ENCODE data around the gene MORN4.
"Not testable (repeated sequence)": the region's sequence is repeated elsewhere in the genome, so short reads cannot be mapped to it uniquely, and the experiment has no call there.

Gene MORN4

DNA sequence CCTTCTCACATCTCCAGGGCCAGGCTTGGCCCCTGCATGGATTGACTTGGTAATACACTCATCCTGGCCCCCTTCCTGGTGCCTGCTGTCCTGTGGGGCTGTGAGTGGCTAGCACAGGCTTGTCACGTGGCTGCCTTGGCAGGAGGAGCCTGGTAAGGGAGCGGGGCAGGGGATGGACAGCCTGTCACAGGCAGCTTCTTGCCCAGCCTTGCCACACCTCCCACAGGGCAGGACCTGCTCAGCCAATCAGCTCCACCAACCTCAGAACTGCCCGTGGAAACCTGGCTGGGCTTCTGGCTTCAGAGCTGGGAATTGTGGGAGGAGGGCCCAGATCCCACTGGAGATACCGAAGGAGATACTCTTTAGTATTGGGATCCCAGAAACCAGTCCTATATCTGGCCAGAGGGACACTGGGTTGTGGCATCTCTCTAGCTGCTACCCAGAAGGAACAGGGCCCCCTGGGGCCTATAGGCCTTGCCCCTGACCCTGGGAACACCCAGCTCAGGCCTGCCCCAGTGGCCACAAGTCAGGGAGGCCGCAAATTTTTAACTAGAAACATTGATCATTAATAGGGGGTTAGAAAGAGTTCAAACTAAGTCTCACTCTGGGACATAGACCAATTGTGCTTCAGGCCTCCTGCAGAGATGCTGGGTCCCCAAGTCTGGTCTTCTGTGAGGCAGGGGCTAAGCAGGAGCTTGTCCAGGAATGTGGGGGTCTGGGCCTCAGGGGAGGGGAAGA, 49.1 kb downstream of the MORN4 start, which contains the start of gene HOGA1:
Gene HOGA1 (plus strand): TSS at position 330 of the 738 bp plus-strand sequence. CDS start 315 bp downstream, at position 645.
- Histone ChIP-seq H2AFZ (ENCODE audit: low read depth, low read length) (no peak within 1 kb of the TSS), H3K27me3 (ENCODE audit: insufficient read depth, low read length) (no peaks in the 10 kb centered on the region), H3K4me3 (ENCODE audit: low read length) (no peak within 1 kb of the TSS), H3K9me3 (ENCODE audit: low read length) (no peaks in the 10 kb centered on the region), H3K4me1 (ENCODE audit: insufficient read depth, low read length) (no peaks in the 10 kb centered on the region), H3K36me3 (ENCODE audit: insufficient read depth, low read length) (no peaks in the 10 kb centered on the region)

DNA sequence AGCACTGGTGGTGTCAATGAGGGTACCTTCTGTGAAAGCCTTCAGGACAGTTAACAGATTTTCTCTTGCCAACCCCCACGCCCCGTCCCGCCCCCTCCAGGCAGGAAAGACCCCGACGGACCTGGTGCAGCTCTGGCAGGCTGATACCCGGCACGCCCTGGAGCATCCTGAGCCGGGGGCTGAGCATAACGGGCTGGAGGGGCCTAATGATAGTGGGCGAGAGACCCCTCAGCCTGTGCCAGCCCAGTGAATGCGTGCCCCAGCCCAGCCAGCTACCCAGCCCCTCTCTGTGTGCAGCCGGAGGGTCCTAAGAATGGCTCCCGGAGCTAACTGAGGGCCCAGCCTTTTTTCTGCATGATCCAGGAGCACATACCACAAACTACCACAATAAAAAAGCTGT, 49.8 kb downstream of the MORN4 start:
- Histone ChIP-seq H3K4me3 (ENCODE audit: low read length) (no peak overlapping the region), H2AFZ (ENCODE audit: low read depth, low read length) (no peak overlapping the region), H3K27me3 (ENCODE audit: insufficient read depth, low read length) (no peaks in the 10 kb centered on the region), H3K9me3 (ENCODE audit: low read length) (no peaks in the 10 kb centered on the region), H3K4me1 (ENCODE audit: insufficient read depth, low read length) (no peaks in the 10 kb centered on the region), H3K36me3 (ENCODE audit: insufficient read depth, low read length) (no peaks in the 10 kb centered on the region)

- Histone ChIP-seq H2AFZ (ENCODE audit: low read depth, low read length) (no peak overlapping the region), H3K4me1 (ENCODE audit: insufficient read depth, low read length) (no peaks in the 10 kb centered on the region), H3K36me3 (ENCODE audit: insufficient read depth, low read length) (no peaks in the 10 kb centered on the region), H3K27me3 (ENCODE audit: insufficient read depth, low read length) (no peaks in the 10 kb centered on the region), H3K4me3 (ENCODE audit: low read length) (no peak overlapping the region), H3K9me3 (ENCODE audit: low read length) (no peaks in the 10 kb centered on the region)
Measured at GRCh38 chr10:97582169-97582568, 51.1 kb downstream of the MORN4 start.

- peaks cover 3% of the 10 kb centered on the region for H3K27me3 ChIP-seq (ENCODE audit: insufficient read depth, low read length)
- H3K9me3 ChIP-seq (ENCODE audit: low read length): no peaks in the 10 kb centered on the region
- no peak overlapping the region for H2AFZ ChIP-seq (ENCODE audit: low read depth, low read length)
- no peaks in the 10 kb centered on the region for H3K36me3 ChIP-seq (ENCODE audit: insufficient read depth, low read length)
- no peaks in the 10 kb centered on the region for H3K4me1 ChIP-seq (ENCODE audit: insufficient read depth, low read length)
- no peak overlapping the region for H3K4me3 ChIP-seq (ENCODE audit: low read length)
Measured at GRCh38 chr10:97580421-97581367, 52.6 kb downstream of the MORN4 start.

DNA sequence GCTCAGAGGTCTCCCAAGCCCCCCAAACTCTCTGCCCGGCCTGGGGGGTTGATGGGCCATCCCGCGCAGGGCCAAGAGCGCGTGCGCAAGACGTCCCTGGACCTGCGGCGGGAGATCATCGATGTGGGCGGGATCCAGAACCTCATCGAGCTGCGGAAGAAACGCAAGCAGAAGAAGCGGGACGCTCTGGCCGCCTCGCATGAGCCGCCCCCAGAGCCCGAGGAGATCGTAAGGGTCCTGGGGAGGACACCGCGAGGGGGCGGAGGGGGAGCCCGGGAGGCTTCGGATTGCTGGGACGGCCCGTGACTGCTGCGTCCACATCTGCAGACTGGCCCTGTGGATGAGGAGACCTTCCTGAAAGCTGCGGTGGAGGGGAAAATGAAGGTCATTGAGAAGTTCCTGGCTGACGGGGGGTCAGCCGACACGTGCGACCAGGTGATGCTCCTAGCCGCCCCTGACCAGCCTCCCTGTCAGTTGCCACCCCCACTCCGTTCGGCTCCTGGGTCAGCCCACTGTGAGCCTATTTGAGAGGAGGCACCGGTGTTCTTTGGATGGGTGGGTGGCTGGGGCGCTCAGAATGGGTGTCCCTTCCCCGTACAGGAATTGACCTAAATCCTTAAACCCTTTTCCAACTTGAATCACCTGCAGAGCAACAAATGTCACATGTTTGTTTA, 55.0 kb downstream of the MORN4 start:
- Histone ChIP-seq H2AFZ (ENCODE audit: low read depth, low read length) (no peak overlapping the region), H3K9me3 (ENCODE audit: low read length) (no peaks in the 10 kb centered on the region), H3K36me3 (ENCODE audit: insufficient read depth, low read length) (no peaks in the 10 kb centered on the region), H3K4me3 (ENCODE audit: low read length) (no peak overlapping the region), H3K4me1 (ENCODE audit: insufficient read depth, low read length) (no peaks in the 10 kb centered on the region), H3K27me3 (ENCODE audit: insufficient read depth, low read length) (peaks cover 3% of the 10 kb centered on the region)

DNA sequence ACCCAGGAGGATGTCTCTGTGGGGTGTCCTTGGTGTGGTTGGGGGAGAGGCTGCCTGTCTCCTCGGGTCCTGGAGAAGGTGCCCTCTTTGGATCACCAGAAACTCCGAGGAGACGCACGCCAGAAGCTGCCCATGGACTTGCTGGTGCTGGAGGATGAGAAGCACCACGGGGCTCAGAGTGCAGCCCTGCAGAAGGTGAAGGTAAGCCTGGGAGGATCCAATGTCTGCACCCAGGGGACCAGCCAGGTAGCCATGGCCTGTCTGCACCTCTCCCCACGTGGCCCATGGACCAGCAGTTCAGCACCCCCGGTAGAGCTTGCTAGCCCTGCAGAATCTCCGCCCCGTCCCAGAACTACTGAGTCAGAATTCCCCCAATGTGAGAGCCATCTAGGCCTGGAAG, 55.6 kb downstream of the MORN4 start:
- H2AFZ ChIP-seq (ENCODE audit: low read depth, low read length): no peak overlapping the region
- no peaks in the 10 kb centered on the region for H3K4me1 ChIP-seq (ENCODE audit: insufficient read depth, low read length)
- no peaks in the 10 kb centered on the region for H3K9me3 ChIP-seq (ENCODE audit: low read length)
- no peak overlapping the region for H3K4me3 ChIP-seq (ENCODE audit: low read length)
- no peaks in the 10 kb centered on the region for H3K36me3 ChIP-seq (ENCODE audit: insufficient read depth, low read length)
- H3K27me3 ChIP-seq (ENCODE audit: insufficient read depth, low read length): peaks cover 3% of the 10 kb centered on the region

DNA sequence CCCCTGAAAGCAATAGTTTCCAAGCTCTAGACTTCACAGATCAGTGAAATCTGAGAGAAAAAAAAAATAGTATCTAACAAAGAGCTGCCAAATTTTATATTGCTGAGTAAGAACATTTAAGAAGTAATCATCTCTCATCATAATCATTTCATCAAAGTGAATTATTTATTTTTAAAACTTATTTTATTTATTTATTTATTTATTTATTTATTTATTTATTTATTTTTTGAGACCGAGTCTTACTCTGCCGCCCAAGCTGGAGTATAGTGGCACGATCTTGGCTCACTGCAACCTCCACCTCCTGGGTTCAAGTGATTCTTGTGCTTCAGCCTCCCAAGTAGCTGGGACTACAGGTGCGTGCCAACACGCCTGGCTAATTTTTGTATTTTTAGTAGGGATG, 56.8 kb downstream of the MORN4 start:
- not testable (repeated sequence) for H2AFZ ChIP-seq (ENCODE audit: low read depth, low read length); H3K4me1 ChIP-seq (ENCODE audit: insufficient read depth, low read length); H3K36me3 ChIP-seq (ENCODE audit: insufficient read depth, low read length); H3K27me3 ChIP-seq (ENCODE audit: insufficient read depth, low read length); H3K9me3 ChIP-seq (ENCODE audit: low read length); H3K4me3 ChIP-seq (ENCODE audit: low read length)

DNA sequence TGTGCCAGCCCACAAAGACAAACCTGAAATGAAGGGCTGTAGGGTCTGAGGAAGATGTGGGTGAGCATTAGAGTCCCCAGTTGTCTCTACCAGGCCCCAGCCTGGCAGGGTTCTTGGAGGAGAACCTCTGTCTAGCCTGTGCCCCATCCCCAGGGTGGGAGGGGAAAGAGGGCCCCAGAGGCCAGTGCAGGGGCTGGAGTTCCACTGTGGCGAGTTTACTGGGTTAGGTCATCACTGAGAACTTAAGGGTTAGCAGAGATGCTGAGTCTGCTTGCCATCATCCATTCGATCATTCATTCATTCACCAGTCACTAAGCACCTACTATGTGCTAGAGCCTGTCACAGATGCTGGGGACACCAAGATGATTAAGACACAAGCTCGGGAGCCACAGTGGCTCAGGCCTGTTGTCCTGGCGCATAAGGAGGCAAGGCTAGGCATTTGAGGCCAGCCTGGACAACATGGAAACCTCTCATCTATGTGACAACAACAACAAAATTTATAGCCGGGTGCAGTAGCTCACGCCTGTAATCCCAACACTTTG, 58.1 kb downstream of the MORN4 start:
- Histone ChIP-seq H3K4me3 (ENCODE audit: low read length) (no peak overlapping the region), H3K36me3 (ENCODE audit: insufficient read depth, low read length) (no peaks in the 10 kb centered on the region), H3K27me3 (ENCODE audit: insufficient read depth, low read length) (peaks cover 3% of the 10 kb centered on the region), H3K4me1 (ENCODE audit: insufficient read depth, low read length) (peaks cover 6% of the 10 kb centered on the region), H2AFZ (ENCODE audit: low read depth, low read length) (no peak overlapping the region), H3K9me3 (ENCODE audit: low read length) (no peaks in the 10 kb centered on the region)

DNA sequence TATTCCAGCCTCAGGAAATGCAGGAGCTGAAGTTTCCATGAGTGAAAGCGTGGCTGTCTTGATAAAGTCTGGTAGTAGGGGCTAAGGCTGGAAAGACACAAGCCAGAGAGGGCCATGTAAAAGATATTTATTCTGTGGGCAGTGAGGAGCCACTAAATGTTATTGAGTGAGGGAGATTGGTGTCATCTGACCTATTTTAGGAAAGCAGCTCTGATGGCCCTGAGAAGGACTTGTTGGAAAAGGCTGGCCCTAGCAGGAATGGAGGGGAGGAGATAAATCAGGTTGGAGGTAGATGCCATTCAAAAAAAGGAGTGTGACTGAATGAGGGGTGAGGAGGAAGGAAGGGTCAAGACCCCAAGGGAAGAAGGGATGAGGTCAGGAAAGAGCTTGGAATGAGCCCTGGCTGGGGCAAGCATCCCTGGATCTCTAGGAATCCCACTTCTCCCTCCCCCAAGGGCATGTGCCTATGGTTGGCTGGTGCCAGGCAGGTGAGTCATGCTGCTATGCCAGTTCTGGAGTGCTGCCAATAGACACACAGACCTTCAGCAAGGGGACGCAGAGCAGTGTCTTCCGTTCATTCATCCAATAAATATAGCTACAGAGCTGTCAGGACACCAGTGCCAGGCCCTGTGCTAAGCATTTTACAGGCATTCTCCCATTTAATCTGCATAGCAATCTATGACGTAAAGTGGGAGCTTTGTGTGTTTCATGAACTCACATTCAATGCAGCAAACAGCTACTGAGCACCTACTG, 58.8 kb downstream of the MORN4 start:
- H3K4me3 ChIP-seq (ENCODE audit: low read length): no peak overlapping the region
- H3K36me3 ChIP-seq (ENCODE audit: insufficient read depth, low read length): no peaks in the 10 kb centered on the region
- no peaks in the 10 kb centered on the region for H3K9me3 ChIP-seq (ENCODE audit: low read length)
- H3K27me3 ChIP-seq (ENCODE audit: insufficient read depth, low read length): peaks cover 3% of the 10 kb centered on the region
- H3K4me1 ChIP-seq (ENCODE audit: insufficient read depth, low read length): peaks cover 6% of the 10 kb centered on the region
- H2AFZ ChIP-seq (ENCODE audit: low read depth, low read length): no peak overlapping the region

DNA sequence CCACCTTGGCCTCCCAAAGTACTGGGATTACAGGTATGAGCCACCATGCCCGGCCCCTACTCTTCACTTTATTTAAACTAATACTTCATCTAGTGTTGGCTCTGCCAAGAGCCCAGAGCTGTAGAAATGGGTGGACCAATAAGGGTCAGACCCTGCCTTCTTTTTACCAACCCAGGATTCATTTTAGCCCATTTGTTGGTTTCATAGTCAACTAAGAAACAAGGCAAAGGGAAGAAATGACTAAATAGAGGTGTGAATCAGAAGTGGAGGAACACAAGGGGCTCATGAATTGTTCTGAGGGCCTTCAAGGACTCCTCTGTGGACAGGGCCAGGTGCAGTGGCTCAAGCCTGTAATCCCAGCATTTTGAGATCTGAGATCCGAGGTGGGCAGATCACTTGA, 59.6 kb downstream of the MORN4 start:
- no peaks in the 10 kb centered on the region for H3K36me3 ChIP-seq (ENCODE audit: insufficient read depth, low read length)
- H3K4me1 ChIP-seq (ENCODE audit: insufficient read depth, low read length): peaks cover 6% of the 10 kb centered on the region
- H3K4me3 ChIP-seq (ENCODE audit: low read length): no peak overlapping the region
- peaks cover 3% of the 10 kb centered on the region for H3K27me3 ChIP-seq (ENCODE audit: insufficient read depth, low read length)
- H2AFZ ChIP-seq (ENCODE audit: low read depth, low read length): no peak overlapping the region
- H3K9me3 ChIP-seq (ENCODE audit: low read length): no peaks in the 10 kb centered on the region

DNA sequence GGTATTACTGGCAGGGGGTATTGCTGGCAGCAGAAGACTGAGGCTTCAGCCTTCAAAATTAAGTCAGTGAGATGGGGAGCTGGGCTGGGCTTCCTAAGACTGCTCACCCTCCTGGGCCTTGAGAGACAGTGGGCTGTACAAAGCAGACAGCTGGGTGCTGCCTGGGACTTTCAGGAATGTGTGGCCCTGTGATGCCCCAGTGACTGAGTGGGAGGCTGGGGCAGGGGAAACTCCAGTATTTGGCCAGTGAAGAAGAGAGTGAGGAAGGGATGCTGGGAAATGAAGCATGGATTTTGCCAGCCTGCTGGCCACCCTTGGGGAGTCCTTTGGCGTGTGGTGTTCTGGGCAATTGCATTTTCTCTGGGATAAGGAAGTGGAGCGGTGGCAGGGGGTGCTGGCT, 60.3 kb downstream of the MORN4 start:
- Histone ChIP-seq H2AFZ (ENCODE audit: low read depth, low read length) (no peak overlapping the region), H3K27me3 (ENCODE audit: insufficient read depth, low read length) (peaks cover 3% of the 10 kb centered on the region), H3K4me1 (ENCODE audit: insufficient read depth, low read length) (peaks cover 6% of the 10 kb centered on the region), H3K36me3 (ENCODE audit: insufficient read depth, low read length) (no peaks in the 10 kb centered on the region), H3K9me3 (ENCODE audit: low read length) (no peaks in the 10 kb centered on the region), H3K4me3 (ENCODE audit: low read length) (no peak overlapping the region)

- Histone ChIP-seq H3K36me3 (ENCODE audit: insufficient read depth, low read length) (no peaks in the 10 kb centered on the region), H2AFZ (ENCODE audit: low read depth, low read length) (no peak within 1 kb of the TSS), H3K27me3 (ENCODE audit: insufficient read depth, low read length) (peaks cover 3% of the 10 kb centered on the region), H3K4me1 (ENCODE audit: insufficient read depth, low read length) (peaks cover 6% of the 10 kb centered on the region), H3K4me3 (ENCODE audit: low read length) (no peak within 1 kb of the TSS), H3K9me3 (ENCODE audit: low read length) (no peaks in the 10 kb centered on the region)
Measured at GRCh38 chr10:97572214-97572989, 60.9 kb downstream of the MORN4 start, which contains the start of gene ANKRD2. Gene ANKRD2, plus strand, starts transcription at chr10:97572779. Its CDS starts 10 bp downstream, at chr10:97572789.

All from neuron (in vitro differentiated cells).